GM19467 (cell line): Measurements from ENCODE around the gene P4HA1.
"Not testable (repeated sequence)": the region's sequence is repeated elsewhere in the genome, so short reads cannot be mapped to it uniquely, and the experiment has no call there.

Source experiments
- ATAC-seq: cut with Tn5 transposase; IDR thresholded peaks from one replicate; pipeline ENCODE4 v1.9.1; 2021; ENCODE audit warnings: mild to moderate bottlenecking, moderate library complexity; ENCODE audit not compliant: unreplicated experiment

Gene P4HA1

DNA sequence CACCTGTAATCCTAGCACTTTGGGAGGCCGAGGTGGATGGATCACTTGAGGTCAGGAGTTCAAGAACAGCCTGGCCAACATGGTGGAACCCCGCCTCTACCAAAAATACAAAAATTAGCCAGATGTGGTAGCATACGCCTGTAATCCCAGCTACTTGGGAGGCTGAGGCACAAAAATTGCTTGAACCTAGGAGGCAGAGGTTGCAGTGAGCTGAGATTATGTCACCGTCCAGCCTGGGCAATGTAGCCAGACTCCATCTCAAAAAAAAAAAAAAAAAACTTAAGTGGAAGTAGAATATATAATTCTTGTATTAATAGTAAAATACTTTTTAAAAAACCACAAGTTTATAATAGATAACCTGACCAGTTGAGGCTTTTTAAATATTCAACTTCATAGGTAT is 112.0 kb downstream of the P4HA1 start:
- not testable (repeated sequence) for ATAC-seq

DNA sequence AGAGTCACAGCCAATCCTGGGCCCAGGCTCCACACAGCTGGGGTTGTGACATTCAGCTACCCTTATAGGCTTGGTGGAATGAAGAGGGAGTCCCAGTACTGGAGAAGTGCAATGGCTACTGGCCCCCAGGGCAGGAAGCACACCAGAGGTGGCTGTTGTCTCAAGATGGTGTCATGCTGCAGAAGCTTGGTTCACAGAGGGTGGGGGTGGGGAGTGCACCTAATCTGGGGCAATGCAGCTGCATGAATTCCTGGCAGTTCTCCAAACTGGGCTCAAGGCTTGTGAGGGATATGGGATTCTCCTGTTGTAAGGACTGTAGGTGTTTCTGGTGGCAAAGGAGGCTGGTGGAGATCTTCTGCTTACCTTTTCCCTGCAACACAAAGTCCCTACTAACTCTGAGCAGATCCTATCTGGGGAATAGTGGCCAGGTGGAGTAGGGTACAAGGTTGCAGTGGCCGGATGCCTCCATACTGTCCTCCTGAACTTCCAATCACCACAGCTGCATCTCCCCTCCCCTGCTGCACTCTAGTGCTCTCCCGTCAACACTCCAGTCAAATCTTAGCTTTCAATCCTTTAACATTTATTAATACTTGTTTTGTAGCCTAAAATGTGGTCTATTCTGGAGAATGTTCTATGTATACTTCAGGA is 114.7 kb downstream of the P4HA1 start:
- ATAC-seq = no peak

DNA sequence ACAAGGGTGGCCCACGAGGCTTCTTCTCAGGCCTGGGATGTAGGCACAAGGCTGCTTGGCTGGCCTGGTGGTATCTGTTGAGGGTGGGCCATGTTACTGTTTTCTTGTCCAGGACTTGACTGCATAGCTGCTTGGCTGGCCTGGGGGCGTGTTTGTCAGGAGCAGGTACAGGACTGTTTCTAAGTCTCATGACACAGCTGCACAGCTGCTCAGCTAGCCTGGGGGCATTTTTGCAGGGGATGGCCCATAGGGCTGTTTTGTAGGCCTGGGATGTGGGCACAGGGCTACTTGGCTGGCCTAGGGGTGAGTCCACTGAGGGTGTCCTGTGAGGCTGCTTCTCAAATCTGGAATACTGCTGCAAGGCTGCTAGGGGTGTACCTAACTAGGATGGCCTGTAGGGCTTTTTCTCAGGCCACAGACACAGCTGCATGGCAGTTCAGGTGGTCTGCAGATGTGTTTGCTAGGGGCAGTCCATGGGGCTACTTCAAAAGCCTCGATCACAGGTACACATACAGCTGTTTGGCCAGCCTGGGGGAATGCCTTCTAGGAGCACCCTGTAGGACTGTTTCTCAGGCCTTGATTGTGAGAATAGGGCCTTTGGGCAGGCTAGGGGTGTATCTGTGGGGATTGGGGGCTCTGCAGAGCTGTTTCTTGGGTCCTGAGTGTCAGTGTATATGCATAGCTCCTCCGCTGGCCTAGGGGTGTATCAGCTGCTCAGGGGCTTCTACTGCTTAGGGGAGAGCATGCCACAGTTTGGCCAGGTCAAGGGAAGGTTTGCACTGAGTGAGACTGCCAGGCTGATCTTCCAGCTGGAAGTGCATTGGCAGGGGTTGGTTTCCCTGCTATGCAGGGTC is 115.4 kb downstream of the P4HA1 start:
- no peak for ATAC-seq

DNA sequence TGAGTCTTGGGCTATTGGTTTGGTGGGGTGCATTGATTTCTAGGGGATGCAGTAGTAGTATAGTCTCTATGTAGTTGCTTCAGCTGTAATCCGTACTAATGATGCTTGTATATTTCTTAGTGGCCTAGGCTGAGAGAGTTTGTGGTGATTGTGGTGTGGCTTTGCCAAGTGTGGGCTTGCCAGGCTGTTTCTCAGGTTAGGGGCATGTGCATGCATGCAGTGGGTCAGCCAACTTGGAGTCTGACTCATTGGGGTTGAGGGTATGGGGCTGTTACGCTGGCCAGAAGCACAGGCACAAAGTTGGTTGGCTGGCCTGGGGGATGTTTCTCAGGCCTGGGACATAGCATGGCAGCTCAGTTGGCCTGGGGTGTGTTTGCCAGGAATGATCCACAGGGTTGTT is 116.3 kb downstream of the P4HA1 start:
- ATAC-seq = no peak

DNA sequence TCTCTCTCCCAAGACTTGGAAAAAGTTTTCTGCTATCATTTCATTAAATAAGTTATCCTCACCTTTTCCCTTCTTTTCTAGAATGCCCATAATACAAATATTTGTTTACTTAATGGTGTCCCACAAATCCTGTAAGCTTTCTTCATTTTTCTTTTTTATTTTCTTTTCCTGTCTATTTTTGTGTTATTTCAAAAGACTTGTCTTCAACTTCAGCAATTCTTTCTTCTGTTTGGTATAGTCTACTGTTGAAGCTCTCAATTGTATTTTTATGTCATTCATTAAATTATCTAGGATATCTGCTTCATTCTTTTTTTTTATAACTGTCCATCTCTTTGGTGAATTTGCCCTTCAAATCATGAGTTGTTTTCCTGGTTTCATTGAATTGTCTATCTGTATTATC is 117.0 kb downstream of the P4HA1 start:
- no peak for ATAC-seq

DNA sequence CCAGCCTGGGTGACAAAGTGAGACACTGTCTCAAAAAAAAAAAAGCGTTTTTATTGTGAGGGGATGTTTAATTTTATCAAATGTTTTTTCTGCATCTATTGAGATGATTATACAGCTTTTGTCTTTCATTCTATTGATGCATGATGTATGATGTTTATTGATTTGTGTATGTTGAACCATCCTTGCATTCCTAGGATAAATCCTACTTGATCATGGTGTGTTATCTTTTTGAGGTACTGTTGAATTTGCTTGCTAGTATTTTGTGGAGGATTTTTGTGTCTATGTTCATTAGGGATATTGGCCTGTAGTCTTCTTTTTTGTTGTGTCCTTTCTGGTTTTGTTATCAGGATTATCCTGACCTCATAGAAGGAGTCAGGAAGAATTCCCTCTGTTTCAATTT is 119.8 kb downstream of the P4HA1 start:
- no peak for ATAC-seq
